K562 (cell line): ENCODE results near the gene SELENOF.

Source experiments
- ATF2 ChIP-seq: sonication (generic); formaldehyde crosslinking; IDR thresholded peaks from 2 replicates; pipeline ENCODE4 v1.8.1; 2022; ENCODE audit warnings: missing genetic modification reagents
- CTCF ChIP-seq, 3 experiments: IDR thresholded peaks in 2 of 3; conservative IDR thresholded peaks in 1 of 3; 2 replicates each; pipeline ENCODE4 v1.5.1; 2011 to 2012; ENCODE audit warnings: low read length in 3 of 3, mild to moderate bottlenecking in 3 of 3, control low read depth in 2 of 3, improper control_type of control experiment in 1 of 3, inconsistent platforms in 1 of 3, low read depth in 1 of 3, mixed read lengths in 1 of 3, moderate library complexity in 1 of 3; ENCODE audit not compliant: insufficient read depth in 2 of 3
- E2F1 ChIP-seq: sonication (generic); formaldehyde crosslinking; IDR thresholded peaks from 2 replicates; pipeline ENCODE4 v1.8.1; 2023; ENCODE audit warnings: mild to moderate bottlenecking, missing genetic modification reagents, moderate library complexity
- PKNOX1 ChIP-seq: fragments of 450-650 bp; IDR thresholded peaks from 2 replicates; pipeline ENCODE4 v1.6.1; 2016
- ZBTB9 ChIP-seq: fragments of 450-650 bp; formaldehyde crosslinking; IDR thresholded peaks from 2 replicates; pipeline ENCODE4 v1.4.0; 2020; ENCODE audit warnings: mild to moderate bottlenecking, moderate library complexity
- ZNF140 ChIP-seq: fragments of 250-450 bp; sonication (Bioruptor Pico); IDR thresholded peaks from 2 replicates; pipeline ENCODE4 v1.8.0; 2021; ENCODE audit warnings: moderate library complexity, mild to moderate bottlenecking, inconsistent platforms

- TF ChIP-seq PKNOX1: no peak
- no peak for TF ChIP-seq E2F1 (CRISPR knock-in tag)
- TF ChIP-seq ATF2 (CRISPR knock-in tag): no peak
- TF ChIP-seq ZBTB9 (CRISPR knock-in tag): no peak
- no peak for TF ChIP-seq ZNF140 (CRISPR knock-in tag)
- no peak for TF ChIP-seq CTCF (IDR thresholded peaks at IDR 0.05 in 2 of 3, conservative IDR thresholded peaks at IDR 0.05 in 1 of 3; ENCODE audit: insufficient read depth in 2 of 3, low read depth in 1 of 3, low read length in 3 of 3)
Observed at GRCh38 chr1:86856196-86856595, 57.7 kb downstream of the SELENOF start.
